Articular chondrocyte of knee joint (primary cell): ENCODE measurements around the gene PHF3. TPM values are rescaled to one million over a fixed set of nuclear protein-coding genes. Genes with fewer than 3 reads are reported as not detected.

Experiments used
- small RNA-seq: library from RNA; depleted of rRNA; stranded (forward); fragments of <200 nt; gene quantifications from one replicate; pipeline ENCODE3, GENCODE V24; 2012
- total RNA-seq: library from RNA; depleted of rRNA; stranded (reverse); fragments of >200 nt; gene quantifications from 2 replicates; pipeline ENCODE4 v1.2.3, GENCODE V29; 2012

PHF3 gene, protein sequence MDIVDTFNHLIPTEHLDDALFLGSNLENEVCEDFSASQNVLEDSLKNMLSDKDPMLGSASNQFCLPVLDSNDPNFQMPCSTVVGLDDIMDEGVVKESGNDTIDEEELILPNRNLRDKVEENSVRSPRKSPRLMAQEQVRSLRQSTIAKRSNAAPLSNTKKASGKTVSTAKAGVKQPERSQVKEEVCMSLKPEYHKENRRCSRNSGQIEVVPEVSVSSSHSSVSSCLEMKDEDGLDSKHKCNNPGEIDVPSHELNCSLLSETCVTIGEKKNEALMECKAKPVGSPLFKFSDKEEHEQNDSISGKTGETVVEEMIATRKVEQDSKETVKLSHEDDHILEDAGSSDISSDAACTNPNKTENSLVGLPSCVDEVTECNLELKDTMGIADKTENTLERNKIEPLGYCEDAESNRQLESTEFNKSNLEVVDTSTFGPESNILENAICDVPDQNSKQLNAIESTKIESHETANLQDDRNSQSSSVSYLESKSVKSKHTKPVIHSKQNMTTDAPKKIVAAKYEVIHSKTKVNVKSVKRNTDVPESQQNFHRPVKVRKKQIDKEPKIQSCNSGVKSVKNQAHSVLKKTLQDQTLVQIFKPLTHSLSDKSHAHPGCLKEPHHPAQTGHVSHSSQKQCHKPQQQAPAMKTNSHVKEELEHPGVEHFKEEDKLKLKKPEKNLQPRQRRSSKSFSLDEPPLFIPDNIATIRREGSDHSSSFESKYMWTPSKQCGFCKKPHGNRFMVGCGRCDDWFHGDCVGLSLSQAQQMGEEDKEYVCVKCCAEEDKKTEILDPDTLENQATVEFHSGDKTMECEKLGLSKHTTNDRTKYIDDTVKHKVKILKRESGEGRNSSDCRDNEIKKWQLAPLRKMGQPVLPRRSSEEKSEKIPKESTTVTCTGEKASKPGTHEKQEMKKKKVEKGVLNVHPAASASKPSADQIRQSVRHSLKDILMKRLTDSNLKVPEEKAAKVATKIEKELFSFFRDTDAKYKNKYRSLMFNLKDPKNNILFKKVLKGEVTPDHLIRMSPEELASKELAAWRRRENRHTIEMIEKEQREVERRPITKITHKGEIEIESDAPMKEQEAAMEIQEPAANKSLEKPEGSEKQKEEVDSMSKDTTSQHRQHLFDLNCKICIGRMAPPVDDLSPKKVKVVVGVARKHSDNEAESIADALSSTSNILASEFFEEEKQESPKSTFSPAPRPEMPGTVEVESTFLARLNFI (N-terminal part only)
- 61.2 and 86.8 TPM in 2 replicates for total RNA-seq

DNA sequence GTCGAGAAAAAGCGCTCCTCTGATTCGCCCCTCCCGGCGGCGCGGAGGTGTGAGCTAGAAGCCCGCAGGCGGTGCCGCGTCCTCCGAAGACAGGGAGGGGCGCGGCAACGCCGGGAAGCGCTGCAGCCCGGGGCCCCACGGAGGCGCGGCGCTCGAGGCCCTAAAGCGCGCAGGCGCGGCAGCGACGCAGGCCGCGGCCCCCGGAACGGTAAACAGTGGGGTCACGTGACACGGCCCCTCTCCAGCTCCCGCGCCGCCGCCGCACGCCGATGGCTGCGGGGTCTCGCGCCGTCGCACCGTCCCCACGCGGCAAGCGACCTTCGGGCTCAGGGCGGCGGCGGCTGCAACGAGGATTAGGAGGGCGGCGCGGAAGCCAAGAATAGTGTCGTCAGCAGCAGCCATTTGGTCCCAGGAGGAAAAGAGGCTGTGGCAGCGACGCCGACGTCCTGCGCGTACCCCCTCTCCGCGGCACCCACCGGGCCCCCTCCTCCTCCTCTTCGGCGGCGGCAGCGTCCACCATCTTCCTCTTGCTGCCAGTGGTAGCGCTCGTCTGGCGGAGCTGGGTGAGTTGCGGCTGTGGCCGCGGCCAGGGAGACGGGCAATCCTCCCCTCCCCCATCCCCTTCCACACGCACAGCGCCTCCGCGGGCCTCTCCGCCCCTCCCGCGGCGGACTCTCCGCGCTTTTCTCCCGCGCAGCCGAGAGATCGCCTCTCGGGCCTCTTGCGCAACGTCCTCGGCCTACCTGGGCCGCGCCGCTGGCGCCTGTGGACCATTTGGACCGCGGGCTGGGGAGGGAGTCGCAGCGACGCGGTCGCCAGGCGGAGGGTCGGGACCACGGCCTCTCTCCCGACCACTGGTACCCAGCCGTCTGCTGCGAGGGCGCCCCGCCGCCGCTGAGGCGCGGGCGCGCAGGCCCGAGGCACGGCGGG is at the start of gene PHF3:
PHF3 (plus strand) TSS at position 215 of the 930 bp plus-strand sequence. CDS start 10,750 bp downstream, outside the sequence.

Small RNA genes within 50 kb of the gene (small RNA-seq; reads per million reads assigned to genes)
- not detected for gene AL513043.1

Other genes with a start within 250 kb of the PHF3 start
- 42.5 and 43.9 TPM in 2 replicates for gene PTP4A1, start 63.3 kb upstream of the PHF3 start, total RNA-seq